Upper lobe of right lung (tissue), 1 donor: ENCODE results near the gene FICD. TPM values are rescaled to one million over a fixed set of nuclear protein-coding genes. Genes with fewer than 3 reads are reported as not detected.

ENCODE experiments used
- ATAC-seq: fragments of 200-7000 bp; cut with Tn5 transposase; one replicate; pipeline ENCODE4 v1.9.1; 2020; ENCODE audit warnings: mild to moderate bottlenecking, moderate library complexity
- DNase-seq: peaks from one replicate; pipeline ENCODE4 v3.0.0-alpha.2; 2020
- H3K27ac ChIP-seq: fragments of 200-600 bp; one replicate; pipeline ENCODE4 v1.8.0; 2022
- H3K27me3 ChIP-seq: fragments of 200-600 bp; one replicate; pipeline ENCODE4 v1.8.0; 2022; ENCODE audit warnings: mild to moderate bottlenecking
- H3K36me3 ChIP-seq: fragments of 200-600 bp; one replicate; pipeline ENCODE4 v1.8.0; 2022
- H3K4me1 ChIP-seq: fragments of 200-600 bp; one replicate; pipeline ENCODE4 v1.8.0; 2022
- H3K4me3 ChIP-seq: fragments of 200-600 bp; one replicate; pipeline ENCODE4 v1.8.0; 2022; ENCODE audit warnings: mild to moderate bottlenecking
- H3K9me3 ChIP-seq: fragments of 200-600 bp; one replicate; pipeline ENCODE4 v1.8.0; 2022
- intact Hi-C: fragments of 100-400 bp; cut with DNase I; formaldehyde crosslinking; loops from one replicate; pipeline ENCODE4 v1.11.0; 2022
- total RNA-seq: library from RNA; stranded (reverse); fragmentation: NEBNext Ultra II Directional; extraction: Animal tissue kit (Norgen Biotek cat#: 25700); gene quantifications from one replicate; pipeline ENCODE4 v1.2.1, GENCODE V29; 2021
- TF ChIP-seq, protein P1 (sequence below): fragments of 200-600 bp; IDR thresholded peaks from one replicate; pipeline ENCODE4 v1.8.0; 2022; ENCODE audit warnings: antibody characterized with exemption
- donor health status: DM: no; HTN: yes; CAD: no; lungs with severe emphysema.

The FICD gene
- total RNA-seq, 1 donor from 2014 or later, result 10.3 TPM

DNA sequence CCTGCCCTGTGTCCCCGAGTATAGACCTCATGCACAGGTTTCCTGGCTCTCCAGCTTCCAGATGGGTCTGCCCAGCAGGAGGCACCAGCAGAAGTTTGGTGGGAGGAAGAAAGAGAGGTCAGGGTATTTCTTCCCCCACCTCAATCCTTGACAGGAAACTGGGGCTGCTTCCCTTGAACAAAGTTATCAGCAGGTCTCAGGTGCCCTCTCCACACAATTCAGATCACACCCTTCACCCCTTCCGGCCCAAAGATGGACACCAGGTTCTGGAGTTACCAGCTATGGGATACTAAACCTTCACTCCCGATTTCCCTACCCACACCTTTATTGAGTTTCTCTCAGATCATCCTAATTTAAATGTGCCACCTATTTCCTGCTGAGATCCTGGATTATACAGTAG is 44.7 kb downstream of the FICD start:
- H3K4me1 ChIP-seq, result peaks cover 37% of the 10 kb centered on the region
- H3K4me3 ChIP-seq, result peak overlapping the region; percentile 90
- H3K27ac ChIP-seq, result no peak overlapping the region
- H3K27me3 ChIP-seq, result no peaks in the 10 kb centered on the region
- DNase-seq (no peak), ATAC-seq (no peak)
- peaks cover 30% of the 10 kb centered on the region for H3K36me3 ChIP-seq
- intact Hi-C loops, result loop anchor here (5.0 to 10.0 kb wide), 2 partner anchors 58 to 245 kb away; no protein-coding TSS in a partner anchor
- no peaks in the 10 kb centered on the region for H3K9me3 ChIP-seq
- TF ChIP-seq, protein P1, sequence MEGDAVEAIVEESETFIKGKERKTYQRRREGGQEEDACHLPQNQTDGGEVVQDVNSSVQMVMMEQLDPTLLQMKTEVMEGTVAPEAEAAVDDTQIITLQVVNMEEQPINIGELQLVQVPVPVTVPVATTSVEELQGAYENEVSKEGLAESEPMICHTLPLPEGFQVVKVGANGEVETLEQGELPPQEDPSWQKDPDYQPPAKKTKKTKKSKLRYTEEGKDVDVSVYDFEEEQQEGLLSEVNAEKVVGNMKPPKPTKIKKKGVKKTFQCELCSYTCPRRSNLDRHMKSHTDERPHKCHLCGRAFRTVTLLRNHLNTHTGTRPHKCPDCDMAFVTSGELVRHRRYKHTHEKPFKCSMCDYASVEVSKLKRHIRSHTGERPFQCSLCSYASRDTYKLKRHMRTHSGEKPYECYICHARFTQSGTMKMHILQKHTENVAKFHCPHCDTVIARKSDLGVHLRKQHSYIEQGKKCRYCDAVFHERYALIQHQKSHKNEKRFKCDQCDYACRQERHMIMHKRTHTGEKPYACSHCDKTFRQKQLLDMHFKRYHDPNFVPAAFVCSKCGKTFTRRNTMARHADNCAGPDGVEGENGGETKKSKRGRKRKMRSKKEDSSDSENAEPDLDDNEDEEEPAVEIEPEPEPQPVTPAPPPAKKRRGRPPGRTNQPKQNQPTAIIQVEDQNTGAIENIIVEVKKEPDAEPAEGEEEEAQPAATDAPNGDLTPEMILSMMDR, result no peak

DNA sequence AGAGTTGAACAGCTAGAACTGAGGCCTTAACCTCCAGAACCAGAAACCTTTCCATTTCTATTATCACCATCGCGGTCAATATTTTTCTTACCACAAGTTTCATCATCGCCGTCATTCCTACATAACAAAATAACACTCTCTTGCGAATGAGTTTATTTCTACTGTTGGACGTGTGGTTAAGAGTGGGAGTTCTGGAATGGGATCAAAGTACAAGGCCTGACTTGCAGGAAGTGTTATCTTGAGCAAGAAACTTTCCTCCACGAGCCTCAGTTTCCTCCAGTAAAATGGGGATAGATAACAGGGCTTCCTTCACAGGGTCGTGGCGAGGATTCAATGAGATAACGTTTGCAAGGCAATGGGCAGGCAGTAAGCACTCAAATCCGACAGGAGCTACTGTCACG is 45.2 kb downstream of the FICD start:
- intact Hi-C loops, result loop anchor here (5.0 to 10.0 kb wide), 2 partner anchors 57 to 244 kb away; no protein-coding TSS in a partner anchor
- peaks cover 36% of the 10 kb centered on the region for H3K36me3 ChIP-seq
- no peaks in the 10 kb centered on the region for H3K9me3 ChIP-seq
- peak overlapping the region; percentile 90 for H3K4me3 ChIP-seq
- no peaks in the 10 kb centered on the region for H3K27me3 ChIP-seq
- H3K27ac ChIP-seq, result peak overlapping the region; percentile 94
- ATAC-seq (no peak), DNase-seq (no peak)
- H3K4me1 ChIP-seq, result peaks cover 37% of the 10 kb centered on the region
- TF ChIP-seq, protein P1, result no peak

DNA sequence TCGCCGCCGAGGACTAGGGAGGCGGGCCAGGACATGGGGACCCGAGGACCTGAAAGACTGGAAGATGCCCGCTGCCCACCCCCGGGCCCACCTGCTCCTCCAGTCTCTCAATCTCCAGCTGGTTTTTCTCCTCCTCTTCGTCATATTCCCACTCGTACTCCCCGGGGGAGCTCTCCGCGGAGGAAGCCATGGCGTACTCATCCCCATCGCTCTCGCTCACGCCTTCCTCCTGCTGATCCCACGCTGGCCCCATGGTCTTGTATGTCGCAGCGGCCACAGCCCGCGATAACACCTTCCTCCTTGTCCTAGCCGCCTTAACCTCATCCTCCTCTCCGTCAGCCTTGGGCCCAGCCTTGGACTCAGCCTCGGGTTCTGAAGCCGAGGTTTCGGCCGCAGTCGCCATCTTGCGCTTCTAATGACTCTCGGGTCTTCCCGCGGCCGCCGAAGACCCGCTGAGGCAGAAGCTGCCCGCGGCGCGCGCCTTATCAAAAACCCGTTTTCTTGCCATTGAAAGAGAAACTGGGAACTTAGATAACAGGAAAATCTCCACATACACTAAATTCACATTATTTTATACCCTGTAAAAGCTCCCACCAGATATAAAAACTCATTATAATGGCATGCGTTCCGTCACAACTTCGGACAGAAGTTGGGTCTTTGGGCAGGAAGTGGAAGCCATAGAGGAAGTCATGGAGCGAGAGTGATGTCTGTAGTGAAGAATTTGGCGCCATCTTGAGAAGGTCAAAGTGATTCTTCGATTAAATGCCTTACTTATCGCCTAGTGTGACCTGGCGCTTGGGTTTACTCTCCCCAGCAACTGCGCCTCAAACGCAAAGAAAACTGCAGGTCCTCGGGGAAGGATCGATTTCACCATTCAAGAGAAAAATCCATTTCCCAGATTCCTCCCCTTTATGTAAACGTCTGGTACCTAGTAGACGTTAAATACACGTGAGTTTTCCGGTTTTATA is 46.0 kb downstream of the FICD start, which contains the start of gene SART3:
Gene SART3 (minus strand): TSS at position 422 of the 968 bp plus-strand sequence. CDS start 19 bp downstream, at position 403.
- Histone ChIP-seq H3K27ac (peak within 1 kb of the TSS; percentile 94), H3K4me3 (peak within 1 kb of the TSS; percentile 90), H3K9me3 (no peaks in the 10 kb centered on the region), H3K36me3 (peaks cover 42% of the 10 kb centered on the region), H3K27me3 (no peaks in the 10 kb centered on the region), H3K4me1 (peaks cover 41% of the 10 kb centered on the region)
- TF ChIP-seq, protein P1, result no peak
- DNase-seq (peak; percentile 91), ATAC-seq (peak; percentile 64)
- intact Hi-C loops, result loop anchor here (5.0 to 10.0 kb wide), 2 partner anchors 56 to 244 kb away; no protein-coding TSS in a partner anchor

DNA sequence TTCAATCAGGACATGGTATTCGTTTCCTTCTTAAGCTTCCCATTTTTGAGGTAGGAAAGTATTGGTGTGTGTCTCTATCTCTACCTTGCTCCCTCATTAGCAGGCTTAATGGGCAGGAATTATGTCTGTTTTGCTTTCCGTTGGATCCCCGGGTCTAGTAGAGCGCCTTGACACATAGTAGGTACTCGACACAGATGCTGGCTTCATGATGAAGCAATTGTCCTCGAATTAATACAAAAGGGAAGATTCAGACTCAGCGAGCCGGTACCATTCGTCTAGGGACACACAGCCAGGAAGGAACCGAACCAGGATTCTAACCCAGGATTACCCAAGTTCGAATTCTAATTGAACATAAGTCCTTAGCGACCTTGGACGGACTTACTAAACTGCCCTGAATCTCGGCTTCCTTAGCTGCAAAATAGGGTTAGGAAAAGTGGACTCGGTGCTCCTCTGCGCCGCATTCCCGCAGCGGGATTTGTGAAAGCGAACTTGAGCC is 46.8 kb downstream of the FICD start:
- Histone ChIP-seq H3K4me1 (peaks cover 47% of the 10 kb centered on the region), H3K36me3 (peaks cover 44% of the 10 kb centered on the region), H3K27me3 (no peaks in the 10 kb centered on the region), H3K9me3 (no peaks in the 10 kb centered on the region), H3K27ac (peak overlapping the region; percentile 94), H3K4me3 (peak overlapping the region; percentile 90)
- TF ChIP-seq, protein P1, result no peak
- DNase-seq (no peak), ATAC-seq (no peak)
- intact Hi-C loops, result loop anchor here (5.0 to 10.0 kb wide), 2 partner anchors 55 to 243 kb away; no protein-coding TSS in a partner anchor

DNA sequence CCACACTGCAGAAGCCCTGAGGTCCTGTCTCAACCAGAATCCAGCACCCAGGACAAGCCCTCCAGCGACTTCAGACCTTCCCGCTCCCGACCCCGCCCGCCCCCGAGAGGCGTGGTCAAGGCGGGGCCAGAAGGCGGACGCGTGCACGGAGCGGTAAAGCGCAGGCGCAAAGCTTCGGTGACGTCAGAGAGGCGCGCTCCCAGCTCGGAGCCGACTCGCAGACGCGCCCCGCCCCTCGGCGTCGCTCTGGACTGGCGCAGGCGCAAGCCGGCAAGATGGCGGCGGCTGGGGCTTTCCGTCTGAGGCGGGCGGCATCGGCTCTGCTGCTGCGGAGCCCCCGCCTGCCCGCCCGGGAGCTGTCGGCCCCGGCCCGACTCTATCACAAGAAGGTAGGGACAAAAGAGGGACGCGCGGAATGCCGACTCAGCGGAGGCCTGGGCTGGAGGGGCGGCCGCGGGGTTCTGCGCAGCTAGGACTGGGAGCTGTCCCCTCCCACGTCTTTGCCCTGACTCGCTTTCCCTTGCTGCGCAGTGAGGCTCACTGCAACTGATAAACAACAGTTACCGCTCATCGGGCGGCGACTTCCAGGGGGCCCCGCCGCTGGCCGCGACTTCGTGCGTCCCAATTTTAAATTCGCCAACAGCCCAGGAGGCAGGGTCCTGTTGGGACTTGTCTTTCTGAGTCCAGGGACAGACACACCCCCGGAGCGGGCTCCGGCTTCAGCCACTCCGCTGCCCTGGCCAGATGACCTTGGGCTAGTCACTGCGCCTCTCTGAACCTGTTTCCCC is 47.5 kb downstream of the FICD start, which contains the start of gene ISCU:
Gene ISCU (plus strand): TSS at position 249 of the 788 bp plus-strand sequence. CDS start 27 bp downstream, at position 276.
- Histone ChIP-seq H3K27me3 (no peaks in the 10 kb centered on the region), H3K9me3 (no peaks in the 10 kb centered on the region), H3K4me3 (peak within 1 kb of the TSS; percentile 90), H3K4me1 (peaks cover 49% of the 10 kb centered on the region), H3K27ac (peak within 1 kb of the TSS; percentile 94), H3K36me3 (peaks cover 46% of the 10 kb centered on the region)
- DNase-seq, result peak; percentile 99
- TF ChIP-seq, protein P1, result no peak
- ATAC-seq, result peak; percentile 94
- intact Hi-C loops, result loop anchor here (5.0 to 10.0 kb wide), 2 partner anchors 55 to 242 kb away; no protein-coding TSS in a partner anchor
